ENCODE data around the gene MCC.

MCC gene

DNA sequence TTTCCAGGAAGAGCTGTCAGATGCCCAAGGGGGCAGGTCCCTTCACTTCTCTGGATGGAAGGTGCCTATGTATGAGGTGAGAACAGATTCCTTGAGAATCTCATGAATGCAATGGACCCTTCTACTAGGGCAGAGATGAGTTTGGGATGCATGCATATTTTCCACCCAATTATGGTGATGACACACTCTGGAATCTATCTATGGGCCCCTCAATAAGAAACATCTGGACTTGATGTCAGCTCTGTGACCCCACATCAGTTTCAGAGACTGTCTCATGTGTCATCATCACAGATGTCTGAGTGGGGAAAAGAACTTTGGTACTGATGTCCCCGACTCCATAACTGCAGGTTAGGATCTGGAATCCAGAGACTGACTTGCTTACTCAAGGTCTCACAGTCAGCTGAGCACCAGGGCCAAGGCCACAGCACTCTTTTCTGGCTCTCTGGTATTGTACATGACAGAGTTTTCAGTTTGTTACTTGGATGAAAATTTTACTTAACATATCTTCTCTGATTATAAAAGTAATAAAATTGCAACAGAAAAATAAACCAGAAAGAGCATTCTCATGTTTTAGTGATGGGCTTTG lies 334.6 kb downstream of the MCC start:
- no peak for DNase-seq (ENCODE audit: low read depth in 1 of 2, low spot score in 1 of 2)

DNA sequence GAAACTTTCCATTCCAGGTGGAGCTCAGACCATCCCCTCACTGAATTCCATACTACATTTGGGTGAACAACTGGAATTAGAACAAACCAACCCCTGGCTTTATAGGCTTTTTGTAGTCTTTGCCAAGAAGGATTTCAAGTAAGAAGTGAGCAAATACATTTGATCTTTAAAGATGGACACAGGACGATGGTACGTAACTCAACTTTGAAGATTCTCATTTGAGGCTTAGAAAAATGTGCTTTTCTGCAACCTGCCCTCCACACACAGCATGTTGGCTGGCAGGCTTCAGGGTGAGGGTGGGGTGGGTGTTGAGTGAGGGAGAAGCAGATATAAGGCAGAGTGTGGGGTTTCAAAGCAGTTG lies 335.9 kb downstream of the MCC start:
- no peak for DNase-seq (ENCODE audit: low read depth in 1 of 2, low spot score in 1 of 2)

DNA sequence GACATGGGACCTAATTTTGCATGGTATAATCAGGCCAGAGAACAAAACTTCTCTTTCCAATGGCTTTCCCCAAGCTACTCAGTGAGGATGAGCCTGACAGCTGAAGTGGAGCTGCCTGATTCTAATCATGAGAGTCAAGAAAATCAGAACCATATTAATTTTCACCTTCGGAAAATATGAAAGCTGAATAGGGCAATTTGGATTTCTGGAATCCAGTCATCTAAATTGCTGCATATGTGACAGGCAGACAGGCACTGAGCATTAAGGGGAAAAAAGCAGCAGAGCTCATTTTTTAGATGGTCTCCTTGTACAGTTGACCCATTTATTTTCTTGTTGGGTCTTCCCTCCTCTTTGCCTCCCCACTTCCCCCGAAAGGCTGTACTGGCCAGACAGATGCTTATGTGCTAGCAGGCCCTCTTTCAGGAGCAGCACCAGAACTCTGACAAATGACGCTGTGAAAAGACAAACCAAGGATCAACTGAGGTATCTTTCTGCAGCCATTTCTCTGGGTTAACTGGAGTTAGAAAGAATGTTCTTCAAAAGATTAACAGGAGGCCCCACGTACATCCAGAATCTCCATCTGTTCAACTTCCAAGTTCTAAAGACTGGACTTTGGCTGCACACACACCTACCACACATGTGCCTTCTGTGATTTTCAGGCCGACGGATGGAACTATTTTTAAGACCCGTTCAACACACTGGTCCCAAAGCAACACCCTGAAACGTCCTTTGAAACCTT lies 336.4 kb downstream of the MCC start:
- no peak for DNase-seq (ENCODE audit: low read depth in 1 of 2, low spot score in 1 of 2)

DNA sequence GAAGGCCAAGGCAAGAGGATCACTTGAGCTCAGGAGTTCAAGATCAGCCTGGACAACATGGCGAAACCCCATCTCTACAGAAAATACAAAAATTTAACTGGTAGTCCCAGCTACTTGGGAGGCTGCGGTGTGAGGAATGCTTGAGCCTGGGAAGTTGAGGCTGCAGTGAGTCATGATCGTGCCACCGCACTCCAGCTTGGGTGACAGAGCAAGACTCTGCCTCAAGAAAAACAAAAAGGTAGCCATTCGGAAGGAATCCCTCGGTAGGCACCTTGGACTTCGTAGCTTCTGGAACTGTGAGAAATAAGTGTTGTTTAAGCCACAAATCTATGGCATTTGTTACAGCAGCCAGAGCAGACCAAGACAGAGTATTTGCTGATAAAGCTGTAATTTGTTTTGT lies 337.4 kb downstream of the MCC start:
- DNase-seq (ENCODE audit: low read depth in 1 of 2, low spot score in 1 of 2) = no peak

DNA sequence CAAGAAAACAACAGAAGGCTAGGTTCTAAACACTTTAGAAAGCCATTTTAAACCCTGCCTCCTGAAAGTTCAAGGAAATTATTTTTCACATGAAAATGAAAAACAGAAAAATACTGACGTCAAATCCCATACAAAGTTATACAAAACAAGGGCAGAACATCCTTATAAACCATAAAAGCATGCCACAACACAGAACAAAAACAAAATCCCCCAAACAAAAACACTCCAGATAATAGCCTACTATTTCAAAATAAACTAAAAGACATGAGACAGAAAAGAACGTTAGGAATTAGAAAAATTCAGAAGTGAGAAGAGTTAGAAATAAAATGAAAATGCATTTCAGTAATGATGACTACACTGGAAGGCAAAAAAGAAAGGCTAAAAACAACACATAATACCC lies 338.0 kb downstream of the MCC start:
- no peak for DNase-seq (ENCODE audit: low read depth in 1 of 2, low spot score in 1 of 2)

DNA sequence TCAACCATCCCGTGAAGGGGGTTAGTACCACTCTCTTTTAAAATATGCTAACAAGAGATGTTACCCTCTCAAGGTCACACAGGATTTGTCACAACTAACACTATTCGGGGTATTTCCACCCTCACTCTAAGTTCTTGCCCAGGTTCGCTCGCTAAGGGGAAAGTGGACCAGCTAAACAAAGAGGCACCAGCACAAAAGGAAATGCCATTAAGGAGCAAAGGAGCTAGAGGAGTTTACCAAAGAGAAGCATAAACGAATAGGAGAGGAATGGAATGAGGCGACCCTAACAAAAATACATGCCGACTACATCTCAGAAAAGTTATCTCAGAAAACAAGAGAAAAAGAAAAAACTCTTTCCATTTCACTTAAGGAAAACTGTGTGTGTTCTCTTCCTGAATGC lies 340.7 kb downstream of the MCC start:
- DNase-seq (ENCODE audit: low read depth in 1 of 2, low spot score in 1 of 2) = no peak

DNA sequence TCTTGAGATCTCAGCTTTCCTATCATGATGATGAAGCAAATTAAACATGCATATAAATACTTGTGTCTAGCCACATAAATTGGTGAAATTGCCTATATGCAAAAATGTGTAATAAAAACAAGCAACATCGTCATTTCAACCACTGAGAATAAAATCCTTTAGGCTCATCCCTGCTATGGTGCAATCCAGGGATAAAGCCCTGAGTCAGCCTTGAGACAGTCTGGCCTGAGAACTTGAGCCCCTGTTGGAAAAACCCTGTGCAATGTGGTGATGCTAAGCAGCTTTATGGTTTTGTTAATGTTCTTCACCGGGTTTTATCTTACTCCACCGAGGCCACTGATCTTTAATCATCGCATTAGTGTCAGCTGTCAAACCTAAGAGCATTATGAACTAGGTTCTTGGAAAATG lies 341.1 kb downstream of the MCC start:
- DNase-seq (ENCODE audit: low read depth in 1 of 2, low spot score in 1 of 2) = no peak

DNA sequence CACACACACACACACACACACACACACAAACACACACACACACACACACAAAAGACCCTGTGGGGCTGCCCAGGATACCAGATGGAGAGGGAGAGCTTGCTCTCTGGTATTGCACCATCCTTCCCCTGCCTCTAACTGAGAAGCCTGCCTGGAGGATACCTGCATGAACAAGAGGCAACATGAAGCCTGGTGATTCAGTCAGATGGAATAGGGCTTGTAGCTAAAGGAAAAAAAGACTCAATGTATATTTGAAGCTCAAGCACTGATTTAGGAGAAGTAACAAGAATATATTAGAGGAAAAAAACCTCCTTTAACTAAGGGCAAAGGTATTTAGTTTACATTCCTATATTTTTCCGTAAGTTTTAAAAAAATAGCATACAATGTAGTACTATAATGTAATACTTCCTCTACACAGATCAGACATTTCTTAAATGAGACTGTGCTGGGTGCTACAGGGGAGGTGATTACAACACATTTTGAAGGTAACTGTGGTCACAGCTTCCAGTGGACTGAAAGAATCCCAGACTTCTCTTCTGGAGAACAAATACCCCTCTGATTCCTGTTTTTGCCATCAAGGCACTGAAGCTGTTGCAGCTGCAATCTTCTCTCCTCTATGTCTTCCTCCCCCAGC lies 342.4 kb downstream of the MCC start:
- DNase-seq (ENCODE audit: low read depth in 1 of 2, low spot score in 1 of 2) = no peak

DNA sequence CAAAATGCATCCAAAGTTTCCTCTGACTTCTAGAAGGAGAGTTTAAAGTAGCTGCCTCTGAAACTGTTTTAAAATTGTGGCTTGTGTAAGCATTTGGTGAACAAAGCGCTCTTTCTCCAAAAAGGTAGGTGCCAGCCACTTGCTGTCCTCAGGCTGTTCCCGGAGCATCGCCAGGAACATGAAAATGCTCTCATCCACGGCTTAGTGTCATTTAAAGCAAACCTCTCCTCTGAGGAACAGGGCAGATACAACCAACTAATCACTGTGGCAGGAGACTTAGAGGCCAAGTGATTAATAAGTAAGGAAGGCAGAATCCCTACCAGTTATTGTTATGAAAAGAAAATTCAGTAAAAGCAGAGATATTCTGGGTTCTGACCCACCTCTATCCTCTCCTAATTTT lies 346.1 kb downstream of the MCC start:
- DNase-seq (ENCODE audit: low read depth in 1 of 2, low spot score in 1 of 2) = no peak

DNA sequence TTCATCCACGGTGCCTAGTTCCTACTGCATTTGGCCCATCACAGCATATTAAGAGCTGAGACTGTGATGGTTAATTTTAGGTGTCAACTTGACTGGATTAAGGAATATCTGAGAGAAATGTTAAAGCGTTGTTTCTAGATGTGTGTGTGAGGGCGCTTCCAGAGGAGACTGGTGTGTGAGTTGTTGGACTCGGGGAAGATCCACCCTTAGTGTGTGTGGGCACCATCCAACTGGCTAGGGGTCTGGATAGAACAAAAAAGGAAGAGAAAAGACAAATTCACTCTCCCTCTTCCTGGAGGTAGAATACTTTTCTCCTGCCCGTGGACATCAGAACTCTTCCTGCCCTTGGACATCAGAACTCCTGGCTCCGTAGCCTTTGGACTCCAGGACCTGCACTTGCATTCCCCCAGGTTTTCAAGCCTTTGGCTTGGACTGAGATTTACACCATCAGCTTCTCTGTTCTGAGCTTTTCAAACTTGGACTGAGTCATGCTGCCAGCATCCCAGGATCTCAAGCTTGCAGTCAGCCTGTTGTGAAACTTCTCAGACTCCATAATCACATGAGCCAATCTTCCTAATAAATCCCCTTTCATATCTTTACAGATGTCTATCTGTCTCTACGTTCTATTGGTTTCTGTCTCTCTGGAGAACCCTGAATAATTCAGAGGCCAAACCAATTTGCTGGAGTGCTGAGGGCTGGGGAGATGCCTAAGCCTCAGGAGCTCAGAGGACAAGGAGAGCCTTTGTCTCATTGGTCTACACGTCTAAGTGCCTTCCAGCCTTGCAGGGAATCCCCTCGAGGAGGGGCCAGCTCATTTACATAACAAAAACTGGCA lies 347.2 kb downstream of the MCC start:
- DNase-seq (ENCODE audit: low read depth in 1 of 2, low spot score in 1 of 2) = no peak

DNA sequence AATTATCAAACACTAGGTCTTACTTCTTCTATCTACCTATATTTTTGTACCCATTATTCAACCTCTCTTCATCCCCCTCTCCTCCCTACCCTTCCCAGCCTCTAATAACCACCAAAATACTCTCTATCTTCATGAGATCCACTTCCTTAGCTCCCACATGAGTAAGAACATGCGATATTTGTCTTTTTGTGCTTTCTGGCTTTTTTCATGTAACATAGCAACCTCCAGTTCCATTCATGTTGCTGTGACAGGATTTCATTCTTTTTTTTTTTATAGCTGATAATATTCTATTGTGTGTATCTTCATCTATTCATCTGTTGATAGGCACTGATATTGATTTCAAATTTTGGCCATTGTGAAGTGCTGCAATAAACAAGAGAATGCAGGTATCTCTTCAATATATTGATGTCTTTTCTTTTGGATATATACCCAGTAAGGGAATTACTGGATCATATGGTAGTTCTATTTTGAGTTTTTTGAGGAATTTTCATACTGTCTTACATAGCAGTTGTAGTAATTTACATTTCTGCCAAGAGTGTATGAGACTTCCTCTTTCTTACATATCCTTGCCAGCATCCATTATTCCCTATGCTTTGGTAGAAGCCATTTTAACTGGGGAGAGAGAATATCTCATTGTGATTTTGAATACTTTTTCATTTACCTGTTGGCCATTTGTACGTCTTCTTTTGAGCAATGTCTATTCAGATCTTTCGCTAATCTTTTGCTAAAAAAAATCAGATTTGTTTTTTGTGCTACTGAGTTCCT lies 354.9 kb downstream of the MCC start:
- DNase-seq (ENCODE audit: low read depth in 1 of 2, low spot score in 1 of 2) = no peak

DNA sequence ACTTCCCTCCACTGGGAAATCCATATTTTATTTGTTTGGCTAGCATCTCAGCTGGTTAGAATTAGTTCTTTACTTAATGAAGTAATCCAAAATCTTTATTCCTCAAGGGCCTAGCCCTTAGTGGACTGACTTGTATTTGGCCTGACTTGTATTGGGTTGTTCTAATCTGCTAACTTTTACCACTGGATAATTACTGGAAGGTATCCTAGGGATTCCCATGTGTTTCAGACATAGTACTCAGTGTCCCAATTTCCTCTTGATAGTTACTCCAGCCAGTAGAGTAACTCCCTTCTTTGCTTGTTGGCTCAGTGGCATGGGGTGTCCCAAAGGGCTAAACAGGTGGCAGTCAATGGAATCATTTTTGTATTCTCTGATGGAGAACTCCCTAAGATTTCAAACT lies 355.7 kb downstream of the MCC start:
- no peak for DNase-seq (ENCODE audit: low read depth in 1 of 2, low spot score in 1 of 2)

DNA sequence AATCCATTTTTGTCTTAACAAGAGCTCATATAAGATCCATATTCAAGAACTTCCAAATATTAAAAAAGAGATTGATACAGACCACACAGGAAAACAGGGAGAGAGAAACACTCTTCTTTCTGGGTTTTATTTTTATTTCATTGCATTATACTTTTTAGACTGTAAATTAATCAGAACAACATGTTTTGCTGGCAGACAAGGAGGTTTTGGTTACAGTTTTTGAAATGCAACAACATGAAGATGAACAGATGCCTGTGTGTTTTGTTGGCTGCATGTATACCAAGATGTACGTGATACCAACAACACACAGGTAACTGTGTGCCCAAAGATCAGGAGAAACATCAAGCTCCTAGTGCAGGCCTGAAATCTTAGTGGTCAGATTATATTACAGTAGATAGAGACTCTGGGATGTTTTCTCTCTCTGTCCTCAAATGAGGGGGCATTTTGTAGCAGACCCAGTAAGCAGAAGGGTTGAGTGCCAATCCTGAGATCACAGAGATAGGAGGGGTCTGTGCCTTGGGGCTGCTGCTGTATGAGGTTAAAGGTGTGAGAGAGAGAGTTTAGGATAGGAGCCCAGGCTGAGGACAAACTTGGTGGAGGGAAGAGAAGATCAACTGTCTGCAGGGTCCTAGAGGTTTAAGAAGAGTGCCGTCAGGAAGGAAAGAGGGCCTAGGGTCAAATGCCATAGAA lies 359.5 kb downstream of the MCC start:
- DNase-seq (ENCODE audit: low read depth in 1 of 2, low spot score in 1 of 2) = no peak

DNA sequence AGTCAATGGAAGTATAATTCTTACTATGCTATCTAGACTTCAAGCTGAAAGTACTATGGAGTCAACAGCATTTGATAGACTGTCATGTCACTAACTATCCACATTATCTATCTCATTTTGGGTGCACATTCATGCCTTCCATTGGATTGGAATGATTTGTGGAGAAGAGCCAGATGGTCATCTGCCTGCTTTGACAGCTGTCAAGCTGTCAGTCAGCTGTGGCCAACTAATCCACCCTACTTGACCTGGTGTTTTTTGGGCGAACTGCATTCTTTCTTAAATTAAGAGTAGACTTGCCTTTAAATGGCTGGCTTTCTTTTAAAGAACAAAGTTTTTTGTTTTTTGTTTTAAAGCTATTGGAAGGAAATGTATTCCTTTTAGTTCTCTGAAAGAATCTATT lies 360.2 kb downstream of the MCC start:
- DNase-seq (ENCODE audit: low read depth in 1 of 2, low spot score in 1 of 2) = no peak

DNA sequence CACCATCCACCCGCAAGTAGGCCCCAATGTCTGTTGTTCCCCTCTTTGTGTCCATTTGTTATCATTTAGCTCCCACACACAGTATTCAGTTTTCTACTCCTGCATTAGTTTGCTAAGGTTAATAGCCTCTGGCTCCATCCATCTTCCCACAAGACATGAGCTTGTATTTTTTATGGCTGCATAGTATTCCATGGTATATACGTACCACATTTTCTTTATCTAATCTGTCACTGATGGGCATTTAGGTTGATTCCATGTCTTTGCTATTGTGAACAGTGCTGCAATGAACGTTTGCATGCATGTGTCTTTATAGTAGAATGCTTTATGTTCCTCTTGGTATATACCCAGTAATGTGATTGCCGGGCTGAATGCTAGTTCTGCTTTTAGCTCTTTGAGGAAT lies 361.2 kb downstream of the MCC start:
- no peak for DNase-seq (ENCODE audit: low read depth in 1 of 2, low spot score in 1 of 2)

DNA sequence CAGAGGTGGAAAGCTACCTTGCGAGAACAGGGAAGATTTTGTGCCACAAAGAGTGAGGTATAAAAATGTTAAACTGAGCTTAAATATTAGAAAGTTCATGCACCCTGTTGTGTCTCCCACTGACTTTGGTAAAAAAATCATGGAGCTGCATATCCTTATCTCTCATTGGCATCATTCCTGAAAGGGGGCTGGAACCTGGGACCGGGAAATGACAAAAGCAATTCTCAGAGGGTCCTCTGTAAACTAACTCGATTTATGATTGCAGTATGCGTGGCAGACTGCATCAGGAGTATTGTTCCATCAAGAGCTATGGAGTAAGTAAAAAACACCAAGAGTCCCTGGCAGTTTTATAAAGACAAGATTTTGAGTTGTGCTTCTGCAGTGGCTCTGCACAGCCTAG lies 362.9 kb downstream of the MCC start:
- no peak for DNase-seq (ENCODE audit: low read depth in 1 of 2, low spot score in 1 of 2)

DNA sequence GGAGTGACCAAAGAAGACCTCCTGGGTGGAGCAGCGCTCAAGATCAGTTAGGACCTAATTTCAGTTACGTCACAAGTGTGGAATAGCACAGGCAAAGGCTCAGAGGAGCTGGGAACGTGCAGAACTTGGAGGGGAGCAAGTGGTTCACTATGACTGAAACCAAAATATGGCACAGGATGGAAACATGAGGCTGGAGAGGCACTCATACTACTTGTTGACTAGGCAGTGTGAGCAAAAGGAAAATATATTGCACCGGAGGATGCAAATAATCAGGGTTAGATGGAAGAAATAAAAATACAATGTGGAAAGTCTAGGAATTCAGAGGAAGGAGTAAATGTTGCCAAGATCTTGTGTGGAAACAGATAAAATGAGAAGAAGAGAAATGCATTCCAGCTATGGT lies 363.3 kb downstream of the MCC start:
- no peak for DNase-seq (ENCODE audit: low read depth in 1 of 2, low spot score in 1 of 2)

DNA sequence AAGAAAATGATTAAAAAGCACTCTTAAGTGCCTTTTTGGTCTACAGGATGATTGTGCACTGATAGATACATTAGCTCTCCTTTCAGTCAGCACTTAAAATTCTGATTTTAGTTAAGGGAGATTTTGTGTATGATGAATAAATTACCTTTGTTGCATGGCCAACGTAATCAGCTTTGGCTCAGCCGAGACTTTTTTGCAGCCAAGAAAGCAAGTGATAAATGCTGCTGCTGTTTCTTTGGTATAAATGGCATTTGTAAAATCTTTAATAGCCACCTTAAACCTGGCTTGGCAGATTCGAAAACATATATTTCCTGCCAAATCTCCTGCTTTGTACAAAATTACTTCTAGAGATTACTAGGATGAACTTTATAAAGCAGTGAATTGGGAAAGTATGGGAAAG lies 364.0 kb downstream of the MCC start:
- no peak for DNase-seq (ENCODE audit: low read depth in 1 of 2, low spot score in 1 of 2)

DNA sequence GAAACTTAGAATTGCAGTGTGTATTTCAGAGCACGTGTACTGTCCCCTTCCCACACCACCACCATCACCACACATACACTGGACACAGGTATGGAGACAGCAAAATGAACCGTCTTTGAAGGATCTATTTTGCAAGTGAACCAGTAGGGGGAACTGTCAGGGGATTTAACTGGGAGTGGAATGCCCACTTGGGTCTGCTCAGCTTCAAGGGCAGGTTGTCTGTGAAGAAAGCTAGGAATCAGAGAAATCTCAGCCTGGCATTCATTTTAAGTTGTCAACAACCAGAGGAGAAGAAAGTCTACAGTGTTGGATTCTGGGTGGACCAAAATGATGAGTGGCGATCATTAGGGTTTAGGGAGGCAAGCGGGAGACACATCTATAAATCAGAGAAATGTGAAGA lies 364.6 kb downstream of the MCC start:
- no peak for DNase-seq (ENCODE audit: low read depth in 1 of 2, low spot score in 1 of 2)

DNA sequence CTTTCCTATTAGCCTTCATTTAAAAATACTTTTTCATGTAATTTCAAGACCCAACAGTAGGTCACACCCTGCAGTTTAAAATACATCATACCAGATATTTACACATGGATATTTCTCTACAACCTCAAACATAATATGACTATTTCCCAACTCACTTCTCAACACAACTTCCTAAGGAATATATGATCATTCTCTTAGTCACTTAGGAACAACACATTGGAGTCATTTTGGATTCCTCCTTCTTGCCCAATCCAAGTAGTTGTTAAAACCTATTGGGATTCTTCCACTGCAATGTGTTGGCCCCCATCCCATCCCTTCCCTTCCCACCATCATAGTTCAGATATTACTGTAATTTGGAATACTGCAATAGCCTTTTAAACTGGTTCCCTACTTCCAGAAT lies 366.2 kb downstream of the MCC start:
- DNase-seq (ENCODE audit: low read depth in 1 of 2, low spot score in 1 of 2) = no peak

All from activated T-helper 1 cell treated with anti-CD3 and anti-CD28 coated beads, Interleukin-2, amount 50 U/mL, for 16 hours (primary cell).